ENCODE data around the gene NTSR1. TPM values are rescaled to one million over a fixed set of nuclear protein-coding genes. Genes with fewer than 3 reads are reported as not detected.

NTSR1 gene
- total RNA-seq, 2 donors from 2014 or later: not detected

GRCh38 chr20:62722627-62723026 lies 14.0 kb downstream of the NTSR1 start:
- Mint-ChIP-seq H3K9me3 (peaks cover 9 to 14% of the 10 kb centered on the region in 2 donors), H3K4me3 (no peak overlapping the region), H3K36me3 (ENCODE audit: insufficient read depth in 2 of 2) (peaks cover 10 to 22% of the 10 kb centered on the region in 2 donors), H3K27ac (no peak overlapping the region), H3K27me3 (ENCODE audit: low read depth) (peaks cover 14% of the 10 kb centered on the region), H3K4me1 (ENCODE audit: low read depth) (peaks cover 13% of the 10 kb centered on the region)
- ATAC-seq (replicated peaks in 1 of 2) (no peak), DNase-seq (no peak)

- Mint-ChIP-seq H3K27me3 (ENCODE audit: low read depth) (peaks cover 14% of the 10 kb centered on the region), H3K27ac (no peak overlapping the region), H3K9me3 (peaks cover 9 to 14% of the 10 kb centered on the region in 2 donors), H3K36me3 (ENCODE audit: insufficient read depth in 2 of 2) (peaks cover 10 to 22% of the 10 kb centered on the region in 2 donors), H3K4me1 (ENCODE audit: low read depth) (peaks cover 18% of the 10 kb centered on the region), H3K4me3 (no peak overlapping the region)
- DNase-seq (no peak), ATAC-seq (replicated peaks in 1 of 2) (no peak)
These were observed 14.7 kb downstream of the NTSR1 start for GRCh38 chr20:62723351-62723750.

GRCh38 chr20:62723768-62724450 lies 15.3 kb downstream of the NTSR1 start:
- DNase-seq (no peak), ATAC-seq (replicated peaks in 1 of 2) (no peak)
- Mint-ChIP-seq H3K4me3 (no peak overlapping the region), H3K4me1 (ENCODE audit: low read depth) (peaks cover 23% of the 10 kb centered on the region), H3K36me3 (ENCODE audit: insufficient read depth in 2 of 2) (peaks cover 10 to 22% of the 10 kb centered on the region in 2 donors), H3K9me3 (peaks cover 9 to 14% of the 10 kb centered on the region in 2 donors), H3K27ac (no peak overlapping the region), H3K27me3 (ENCODE audit: low read depth) (peaks cover 14% of the 10 kb centered on the region)

GRCh38 chr20:62724692-62725595 lies 16.3 kb downstream of the NTSR1 start:
- peaks cover 10 to 17% of the 10 kb centered on the region in 2 donors for H3K36me3 Mint-ChIP-seq (ENCODE audit: insufficient read depth in 2 of 2)
- peaks cover 6 to 11% of the 10 kb centered on the region in 2 donors for H3K9me3 Mint-ChIP-seq
- H3K27me3 Mint-ChIP-seq (ENCODE audit: low read depth): peaks cover 7% of the 10 kb centered on the region
- H3K27ac Mint-ChIP-seq: no peak overlapping the region
- H3K4me3 Mint-ChIP-seq: no peak overlapping the region
- DNase-seq (no peak), ATAC-seq (replicated peaks in 1 of 2) (no peak)
- peaks cover 25% of the 10 kb centered on the region for H3K4me1 Mint-ChIP-seq (ENCODE audit: low read depth)

GRCh38 chr20:62725596-62726268 lies 17.1 kb downstream of the NTSR1 start:
- H3K27ac Mint-ChIP-seq: no peak overlapping the region

GRCh38 chr20:62726276-62726675 lies 17.6 kb downstream of the NTSR1 start:
- Mint-ChIP-seq H3K27ac (no peak overlapping the region), H3K36me3 (ENCODE audit: insufficient read depth in 2 of 2) (peaks cover 9 to 11% of the 10 kb centered on the region in 2 donors)

More at GRCh38 chr20:62725596-62726268, 17.1 kb downstream of the NTSR1 start:
- H3K27me3 Mint-ChIP-seq (ENCODE audit: low read depth): peaks cover 6% of the 10 kb centered on the region
- peaks cover 10 to 12% of the 10 kb centered on the region in 2 donors for H3K36me3 Mint-ChIP-seq (ENCODE audit: insufficient read depth in 2 of 2)
- peaks cover 25% of the 10 kb centered on the region for H3K4me1 Mint-ChIP-seq (ENCODE audit: low read depth)
- peaks cover 3 to 8% of the 10 kb centered on the region in 2 donors for H3K9me3 Mint-ChIP-seq
- no peak for DNase-seq
- H3K4me3 Mint-ChIP-seq: no peak overlapping the region
- ATAC-seq (replicated peaks in 1 of 2): no peak

GRCh38 chr20:62726716-62727583 lies 18.3 kb downstream of the NTSR1 start:
- no peak for ATAC-seq (replicated peaks in 1 of 2)
- Mint-ChIP-seq H3K27ac (no peak overlapping the region), H3K4me1 (ENCODE audit: low read depth) (peaks cover 18% of the 10 kb centered on the region), H3K9me3 (peaks cover 2 to 3% of the 10 kb centered on the region in 2 donors), H3K36me3 (ENCODE audit: insufficient read depth in 2 of 2) (peaks cover 4% of the 10 kb centered on the region in 2 donors), H3K4me3 (no peak overlapping the region), H3K27me3 (ENCODE audit: low read depth) (peaks cover 6% of the 10 kb centered on the region)
- DNase-seq: no peak

More at GRCh38 chr20:62726276-62726675, 17.6 kb downstream of the NTSR1 start:
- ATAC-seq (replicated peaks in 1 of 2): no peak
- no peak for DNase-seq
- H3K9me3 Mint-ChIP-seq: peaks cover 3 to 8% of the 10 kb centered on the region in 2 donors
- peaks cover 6% of the 10 kb centered on the region for H3K27me3 Mint-ChIP-seq (ENCODE audit: low read depth)
- H3K4me3 Mint-ChIP-seq: no peak overlapping the region
- H3K4me1 Mint-ChIP-seq (ENCODE audit: low read depth): peaks cover 25% of the 10 kb centered on the region

GRCh38 chr20:62727584-62728027 lies 19.0 kb downstream of the NTSR1 start:
- no peak for DNase-seq
- H3K27me3 Mint-ChIP-seq (ENCODE audit: low read depth): peaks cover 1% of the 10 kb centered on the region
- no peak overlapping the region for H3K27ac Mint-ChIP-seq
- H3K36me3 Mint-ChIP-seq (ENCODE audit: insufficient read depth in 2 of 2): no peaks in the 10 kb centered on the region
- ATAC-seq (replicated peaks in 1 of 2): no peak
- H3K9me3 Mint-ChIP-seq: no peaks in the 10 kb centered on the region
- H3K4me3 Mint-ChIP-seq: no peak overlapping the region
- H3K4me1 Mint-ChIP-seq (ENCODE audit: low read depth): peaks cover 13% of the 10 kb centered on the region

- H3K27me3 Mint-ChIP-seq (ENCODE audit: low read depth): no peaks in the 10 kb centered on the region
- no peaks in the 10 kb centered on the region for H3K36me3 Mint-ChIP-seq (ENCODE audit: insufficient read depth in 2 of 2)
- no peak overlapping the region for H3K27ac Mint-ChIP-seq
These were observed 19.6 kb downstream of the NTSR1 start for GRCh38 chr20:62728028-62728780.

GRCh38 chr20:62728781-62729300 lies 20.2 kb downstream of the NTSR1 start:
- Mint-ChIP-seq H3K9me3 (no peaks in the 10 kb centered on the region), H3K27ac (no peak overlapping the region), H3K4me3 (no peak overlapping the region), H3K4me1 (ENCODE audit: low read depth) (peaks cover 12% of the 10 kb centered on the region), H3K27me3 (ENCODE audit: low read depth) (no peaks in the 10 kb centered on the region), H3K36me3 (ENCODE audit: insufficient read depth in 2 of 2) (no peaks in the 10 kb centered on the region)
- ATAC-seq (replicated peaks in 1 of 2) (no peak), DNase-seq (no peak)

More at GRCh38 chr20:62728028-62728780, 19.6 kb downstream of the NTSR1 start:
- peak overlapping the region in 1 of 2 donors; percentile 44 for H3K4me3 Mint-ChIP-seq
- DNase-seq: no peak
- ATAC-seq (replicated peaks in 1 of 2): no peak
- no peaks in the 10 kb centered on the region for H3K9me3 Mint-ChIP-seq
- peaks cover 12% of the 10 kb centered on the region for H3K4me1 Mint-ChIP-seq (ENCODE audit: low read depth)

GRCh38 chr20:62730481-62730880 lies 21.8 kb downstream of the NTSR1 start:
- no peak for ATAC-seq (replicated peaks in 1 of 2)
- Mint-ChIP-seq H3K27ac (no peak overlapping the region), H3K27me3 (ENCODE audit: low read depth) (no peaks in the 10 kb centered on the region), H3K9me3 (no peaks in the 10 kb centered on the region), H3K4me1 (ENCODE audit: low read depth) (peaks cover 17% of the 10 kb centered on the region), H3K36me3 (ENCODE audit: insufficient read depth in 2 of 2) (no peaks in the 10 kb centered on the region), H3K4me3 (no peak overlapping the region)
- no peak for DNase-seq
